Breast epithelium (tissue), 3 donors: Measurements from ENCODE around the gene RHBDD3.

Experiments used
- POLR2A ChIP-seq: fragments of 450-650 bp; IDR thresholded peaks from one replicate; pipeline ENCODE4 v1.6.1; 2016; ENCODE audit warnings: antibody characterized with exemption, mild to moderate bottlenecking, moderate library complexity
- TF ChIP-seq, protein P1 (sequence below), 3 donors: fragments of 450-650 bp; IDR thresholded peaks; one replicate each; pipeline ENCODE4 v1.5.1; 2016 to 2017; ENCODE audit warnings: antibody characterized with exemption in 3 of 3, mild to moderate bottlenecking in 3 of 3, moderate library complexity in 3 of 3

- TF ChIP-seq, protein P1, sequence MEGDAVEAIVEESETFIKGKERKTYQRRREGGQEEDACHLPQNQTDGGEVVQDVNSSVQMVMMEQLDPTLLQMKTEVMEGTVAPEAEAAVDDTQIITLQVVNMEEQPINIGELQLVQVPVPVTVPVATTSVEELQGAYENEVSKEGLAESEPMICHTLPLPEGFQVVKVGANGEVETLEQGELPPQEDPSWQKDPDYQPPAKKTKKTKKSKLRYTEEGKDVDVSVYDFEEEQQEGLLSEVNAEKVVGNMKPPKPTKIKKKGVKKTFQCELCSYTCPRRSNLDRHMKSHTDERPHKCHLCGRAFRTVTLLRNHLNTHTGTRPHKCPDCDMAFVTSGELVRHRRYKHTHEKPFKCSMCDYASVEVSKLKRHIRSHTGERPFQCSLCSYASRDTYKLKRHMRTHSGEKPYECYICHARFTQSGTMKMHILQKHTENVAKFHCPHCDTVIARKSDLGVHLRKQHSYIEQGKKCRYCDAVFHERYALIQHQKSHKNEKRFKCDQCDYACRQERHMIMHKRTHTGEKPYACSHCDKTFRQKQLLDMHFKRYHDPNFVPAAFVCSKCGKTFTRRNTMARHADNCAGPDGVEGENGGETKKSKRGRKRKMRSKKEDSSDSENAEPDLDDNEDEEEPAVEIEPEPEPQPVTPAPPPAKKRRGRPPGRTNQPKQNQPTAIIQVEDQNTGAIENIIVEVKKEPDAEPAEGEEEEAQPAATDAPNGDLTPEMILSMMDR (IDR thresholded peaks at IDR 0.05), result no peak
- no peak for TF ChIP-seq POLR2A
These were observed 43.9 kb upstream of the RHBDD3 start for GRCh38 chr22:29311464-29312217.
